Measurements from ENCODE around the gene PHOX2A.

DNA sequence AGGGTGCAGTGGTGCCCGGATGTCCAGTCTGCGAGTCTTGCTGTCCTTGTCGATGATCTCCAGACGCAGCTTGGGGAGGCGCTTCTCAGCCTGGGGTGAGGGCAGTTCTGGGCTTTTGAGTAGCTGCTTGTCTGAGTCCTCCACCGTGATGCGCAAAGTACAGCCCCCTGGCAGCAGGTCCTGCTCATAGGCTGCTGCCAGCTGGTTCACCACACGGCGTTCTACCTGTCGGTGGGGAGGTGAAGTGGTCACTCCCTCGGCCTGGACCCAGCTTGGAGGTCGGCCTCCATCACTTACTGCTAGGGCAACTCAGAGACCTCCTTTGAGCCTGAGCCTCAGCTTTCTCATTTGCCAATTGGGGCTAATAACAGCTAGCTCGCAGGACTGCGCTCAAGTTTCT lies 49.4 kb upstream of the PHOX2A start:
- TF ChIP-seq ZNF157 (tag by site-specific recombination; IDR thresholded peaks at IDR 0.05) (no peak), ZBTB17 (tag by site-specific recombination; IDR thresholded peaks at IDR 0.05) (no peak), GLIS1 (tag by site-specific recombination; IDR thresholded peaks at IDR 0.05) (no peak), ZNF792 (tag by site-specific recombination; IDR thresholded peaks at IDR 0.05) (no peak)

Measured in HEK293 (cell line).